GM21526 (cell line): ENCODE measurements around the gene SOX13.

Experiments
- ATAC-seq: cut with Tn5 transposase; IDR thresholded peaks from one replicate; pipeline ENCODE4 v1.9.1; 2021; ENCODE audit warnings: moderate library complexity; ENCODE audit not compliant: unreplicated experiment, low FRiP score

Gene SOX13

DNA sequence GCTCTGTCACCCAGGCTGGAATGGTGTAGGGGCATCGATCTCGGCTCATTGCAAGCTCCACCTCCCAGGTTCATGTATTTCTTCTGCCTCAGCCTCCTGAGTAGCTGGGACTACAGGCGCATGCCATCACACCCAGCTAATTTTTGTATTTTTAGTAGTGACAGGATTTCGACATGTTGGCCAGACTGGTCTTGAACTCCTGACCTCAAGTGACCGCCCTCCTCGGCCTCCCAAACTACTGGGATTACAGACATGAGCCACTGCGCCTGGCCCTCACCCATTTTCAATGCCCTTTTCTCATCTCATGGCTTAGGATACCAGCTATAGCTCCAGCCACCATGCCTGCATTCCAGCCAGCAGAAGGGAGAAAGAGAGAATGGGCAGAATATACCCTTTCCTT, 12.9 kb upstream of the SOX13 start:
- no peak for ATAC-seq

DNA sequence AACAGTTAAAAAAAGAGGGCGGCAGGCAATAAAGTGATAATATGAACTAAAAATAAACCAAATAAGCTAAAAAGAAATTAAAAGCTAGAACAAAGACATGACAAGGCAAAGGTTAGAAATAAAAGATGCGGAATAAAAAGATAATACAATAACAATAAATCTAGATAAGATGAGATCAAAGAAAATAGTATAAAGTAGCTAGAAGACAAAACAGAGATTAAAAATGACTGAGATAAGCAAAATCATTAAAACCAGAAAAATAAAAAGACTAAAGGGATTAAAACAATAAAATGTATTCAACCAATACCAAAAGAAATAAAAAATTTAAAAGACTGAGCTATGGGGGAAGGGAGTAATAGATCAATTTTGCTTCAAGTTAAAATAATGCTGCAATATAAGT, 10.8 kb upstream of the SOX13 start:
- no peak for ATAC-seq

DNA sequence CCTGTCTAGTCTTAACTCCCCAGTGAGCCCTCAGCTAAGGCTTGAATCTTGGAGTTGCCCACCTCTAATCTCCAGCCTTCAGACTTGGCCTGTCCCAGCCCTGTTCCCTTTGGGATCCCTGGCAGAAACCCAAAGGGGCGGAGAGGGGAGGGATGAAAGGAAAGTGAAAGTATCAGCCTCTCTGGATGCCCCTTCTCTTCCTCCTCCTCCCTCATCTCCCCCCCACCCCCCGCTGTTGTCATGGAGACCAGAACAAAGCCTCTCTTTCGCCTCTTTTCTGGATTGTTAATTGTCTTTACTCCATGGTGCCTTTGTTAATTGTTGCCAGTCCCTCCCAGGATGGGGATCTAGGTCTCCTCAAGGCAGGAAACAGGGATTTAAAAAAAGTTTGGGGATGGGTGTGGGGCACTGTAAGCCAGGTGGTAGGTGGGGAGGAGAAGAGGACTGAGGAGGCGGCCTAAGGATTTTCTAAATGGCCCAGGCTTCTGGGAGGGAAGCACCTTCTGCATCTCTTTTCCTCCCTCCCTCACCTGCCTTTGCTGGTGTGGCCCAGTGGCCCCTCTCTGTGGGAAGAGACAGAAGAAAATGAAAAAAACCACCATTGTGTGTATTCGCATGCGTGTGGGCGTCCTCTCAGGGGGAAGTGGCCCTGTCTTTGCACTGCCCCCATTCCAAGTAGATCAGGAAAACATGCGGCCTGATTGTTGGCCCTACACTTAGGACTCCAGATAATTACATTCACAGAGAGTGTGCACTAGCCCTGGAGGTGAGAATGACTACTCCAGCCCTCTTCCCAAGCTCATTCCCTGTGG, 7.5 kb upstream of the SOX13 start:
- ATAC-seq = no peak

DNA sequence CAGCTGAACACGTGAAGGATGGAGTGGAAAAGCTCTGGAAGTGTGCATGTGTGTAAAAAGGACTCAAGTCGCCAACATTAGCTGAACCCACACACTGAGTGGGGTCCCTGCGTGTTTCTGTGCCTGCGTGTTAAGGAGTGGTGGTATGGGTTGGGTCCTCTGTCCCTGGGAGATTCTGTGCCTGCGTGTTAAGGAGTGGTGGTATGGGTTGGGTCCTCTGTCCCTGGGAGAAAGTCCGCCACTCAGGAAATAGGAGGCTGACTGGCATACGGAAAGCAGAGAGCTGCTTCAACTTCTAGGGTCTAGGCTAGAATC, 7.0 kb upstream of the SOX13 start:
- ATAC-seq = no peak

DNA sequence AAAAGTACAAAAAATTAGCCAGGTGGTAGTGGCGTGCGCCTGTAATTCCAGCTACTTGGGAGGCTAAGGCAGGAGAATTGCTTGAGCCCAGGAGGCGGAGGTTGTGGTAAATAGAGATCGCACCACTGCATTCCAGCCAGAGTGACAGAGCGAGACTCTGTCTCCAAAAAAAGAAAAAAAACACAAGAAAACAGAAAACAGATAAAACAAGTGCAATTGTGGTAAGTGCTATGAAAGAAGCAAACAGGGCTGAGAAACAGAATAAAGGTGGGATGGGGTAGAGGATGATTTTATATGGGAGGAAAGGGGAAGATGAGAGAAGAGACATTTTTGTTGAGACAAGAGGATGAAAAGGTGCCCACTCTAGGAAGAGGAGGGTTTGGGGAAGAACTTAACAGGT, 5.0 kb upstream of the SOX13 start:
- no peak for ATAC-seq

DNA sequence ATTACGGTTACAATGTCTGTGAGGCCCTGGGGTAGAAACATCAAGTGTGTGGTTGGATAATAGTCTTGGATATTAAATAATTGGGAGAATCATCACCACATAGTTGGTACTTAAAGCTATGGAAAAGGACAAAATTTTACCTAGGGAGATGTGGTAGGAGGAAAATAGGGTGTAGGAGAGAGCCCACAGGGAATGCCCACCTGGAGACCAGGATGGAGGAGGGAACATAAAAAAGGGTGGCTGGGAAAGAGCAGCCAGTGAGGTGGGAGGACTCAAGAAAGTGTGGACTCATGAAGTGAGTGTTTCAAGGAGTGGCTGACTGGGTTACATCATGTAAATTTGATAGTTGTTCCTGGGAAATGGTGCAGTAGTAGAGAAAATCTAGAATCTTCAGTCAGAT, 3.0 kb upstream of the SOX13 start:
- ATAC-seq = no peak

DNA sequence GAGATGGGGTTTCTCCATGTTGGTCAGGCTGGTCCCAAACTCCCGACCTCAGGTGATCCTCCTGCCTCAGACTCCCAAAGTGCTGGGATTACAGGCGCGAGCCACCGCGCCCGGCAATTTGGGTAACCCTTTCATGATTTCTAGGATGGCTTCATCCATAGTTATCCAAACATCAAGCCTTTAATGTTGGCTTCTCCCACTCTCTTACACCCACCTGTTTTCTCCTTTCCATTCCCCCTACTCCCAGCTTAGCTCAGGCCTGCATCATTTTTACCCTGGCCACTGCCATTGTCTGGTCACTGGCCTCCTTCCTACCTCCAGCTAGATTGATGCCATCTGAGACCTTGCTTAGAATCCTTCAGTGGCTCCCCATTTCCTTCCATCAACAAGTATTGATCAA, 2.0 kb upstream of the SOX13 start:
- no peak for ATAC-seq

DNA sequence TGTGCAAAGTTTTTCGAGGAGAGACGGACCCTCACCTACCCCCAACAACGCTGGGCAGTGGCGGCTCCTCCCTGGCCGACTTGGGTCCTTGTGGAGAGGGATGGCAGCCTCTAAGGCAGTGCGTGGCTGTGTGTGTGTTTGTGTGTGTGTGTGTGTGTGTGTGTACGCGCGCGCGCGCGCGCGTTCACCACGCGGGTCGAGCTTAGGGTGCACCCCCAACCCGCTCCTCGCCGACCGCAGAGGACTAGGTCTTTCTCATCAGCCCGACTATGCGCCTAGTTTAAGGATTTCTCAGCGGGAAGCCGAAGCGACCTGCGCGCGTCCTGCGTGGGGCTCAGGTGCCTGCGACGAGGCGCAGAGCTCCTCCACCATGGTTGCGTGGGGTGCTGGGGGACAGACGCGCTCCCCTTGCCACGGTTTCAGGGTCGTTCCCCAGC, 940 bp downstream of the SOX13 start:
- no peak for ATAC-seq

DNA sequence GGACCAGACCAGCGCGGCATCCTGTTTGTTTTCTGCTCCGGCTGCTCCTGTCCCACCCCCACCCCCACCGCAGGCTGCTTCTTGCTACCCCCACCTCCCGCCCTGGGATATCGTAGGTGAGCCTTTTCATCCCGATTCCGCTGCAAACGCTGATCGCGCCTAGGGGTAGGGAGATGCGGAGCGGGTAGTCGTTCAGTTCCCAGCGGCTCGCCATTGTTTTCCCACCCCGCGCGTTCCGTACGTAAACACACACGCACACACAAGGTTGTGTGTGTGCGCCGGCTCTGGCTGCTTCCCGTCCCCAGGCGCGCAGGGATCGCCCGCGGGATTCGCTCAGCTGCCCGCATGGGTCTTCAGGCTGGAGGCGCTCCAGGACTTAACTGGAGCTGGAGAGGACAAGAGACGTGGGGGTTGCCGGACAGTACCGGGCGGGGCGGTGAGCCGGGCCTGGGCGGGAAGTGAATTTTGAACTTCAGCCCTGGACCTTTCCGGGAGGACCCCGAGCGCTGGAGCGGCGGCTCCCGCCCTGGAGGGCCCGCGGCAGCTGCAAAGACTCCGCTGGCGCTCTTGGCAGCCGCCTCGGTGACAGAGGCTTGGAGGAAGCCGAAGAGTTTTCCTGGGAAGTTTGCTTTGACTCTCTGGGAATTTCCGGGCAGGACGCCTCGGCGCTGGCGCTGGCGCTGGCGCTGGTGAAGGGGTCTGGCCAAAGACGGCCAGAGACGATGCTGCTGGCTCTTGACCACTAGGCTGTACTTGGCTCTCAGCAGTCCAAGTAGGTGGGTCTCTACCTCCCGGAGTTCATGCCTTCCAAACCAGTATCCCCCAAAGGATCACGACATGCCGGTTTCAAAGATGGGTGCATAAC, 1.6 kb downstream of the SOX13 start:
- ATAC-seq = no peak

DNA sequence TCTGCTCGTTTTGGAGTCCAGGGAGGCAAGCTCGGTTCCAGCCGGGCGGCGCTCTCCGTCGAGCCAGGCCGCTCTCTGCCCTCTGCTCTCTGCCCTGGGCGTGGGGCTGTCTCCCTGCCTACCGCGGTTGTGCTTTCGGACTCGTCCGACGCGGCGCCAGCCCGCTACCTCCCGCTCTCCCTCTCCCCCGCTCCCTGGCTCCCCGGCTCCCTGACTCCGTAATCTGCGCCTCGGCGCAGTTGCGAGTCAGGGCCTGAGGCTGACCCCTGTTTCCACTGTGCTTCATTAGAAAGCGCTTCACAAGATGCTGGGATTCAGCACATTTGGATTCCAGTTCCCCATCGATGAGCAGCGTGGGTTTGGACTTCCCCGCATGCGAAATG, 2.2 kb downstream of the SOX13 start:
- ATAC-seq = no peak

DNA sequence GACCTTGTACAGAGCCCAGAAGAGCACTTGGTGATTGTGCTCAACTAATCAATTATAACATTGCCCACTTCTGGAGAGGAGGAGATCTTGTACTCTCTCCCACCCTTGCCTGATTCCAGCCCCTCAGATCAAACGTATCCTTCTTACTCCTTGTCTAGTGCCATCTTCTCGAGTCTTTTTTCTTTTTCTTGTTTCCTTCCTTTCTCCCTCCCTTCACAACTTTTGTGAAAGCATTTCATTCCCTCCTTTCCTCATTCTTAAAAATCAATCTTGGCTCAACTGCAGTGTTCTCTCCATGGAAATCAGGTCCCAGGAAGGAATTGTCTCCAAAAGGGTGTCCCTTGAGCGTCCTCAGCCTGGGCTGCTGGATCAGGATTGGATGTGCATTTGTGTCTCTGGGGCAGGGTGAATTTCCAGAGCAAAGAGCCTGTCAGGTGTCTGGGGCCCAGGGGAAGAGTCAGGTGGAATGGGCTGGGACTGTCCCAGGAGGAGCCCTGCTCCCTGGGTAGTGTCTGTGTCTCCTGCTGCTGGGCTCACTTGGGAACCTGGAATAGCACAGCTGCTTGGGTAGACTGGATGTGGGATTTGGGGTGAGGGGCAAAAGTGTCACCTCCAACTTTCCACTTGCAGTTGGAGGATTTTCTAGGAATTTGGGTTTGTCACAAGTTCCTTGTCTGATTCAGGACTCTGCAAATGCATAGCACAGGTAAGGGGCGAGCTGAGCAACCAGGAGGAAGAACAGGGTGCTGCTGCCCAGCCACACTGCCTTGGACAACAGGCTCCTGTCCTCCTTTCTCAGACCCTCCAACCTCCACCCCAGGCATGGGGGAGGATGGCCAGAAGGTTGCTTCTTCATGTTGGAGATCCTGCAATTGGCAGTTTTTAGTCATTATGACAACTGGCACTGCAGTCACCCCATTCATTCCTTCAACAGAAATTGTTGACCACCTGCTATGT, 3.3 kb downstream of the SOX13 start:
- ATAC-seq = no peak

DNA sequence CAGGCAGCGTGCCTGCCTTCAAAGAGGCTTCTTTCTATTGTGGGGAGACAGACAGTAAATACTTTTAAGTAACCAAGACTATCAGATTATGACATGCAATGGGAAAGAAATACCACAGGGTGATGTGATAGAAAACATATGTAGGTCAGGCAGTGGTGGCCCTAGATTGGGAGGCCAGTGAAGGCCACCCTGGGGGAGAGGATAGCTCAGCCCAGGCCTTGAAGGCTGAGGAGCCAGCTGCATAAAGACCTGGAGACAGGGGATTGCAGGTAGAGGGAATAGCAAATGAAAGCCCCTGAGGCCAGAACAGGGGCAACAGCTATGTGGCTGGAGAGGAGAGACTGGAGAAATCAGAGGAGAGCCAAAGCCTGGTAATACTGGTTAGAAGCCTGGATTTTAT, 4.0 kb downstream of the SOX13 start:
- no peak for ATAC-seq

DNA sequence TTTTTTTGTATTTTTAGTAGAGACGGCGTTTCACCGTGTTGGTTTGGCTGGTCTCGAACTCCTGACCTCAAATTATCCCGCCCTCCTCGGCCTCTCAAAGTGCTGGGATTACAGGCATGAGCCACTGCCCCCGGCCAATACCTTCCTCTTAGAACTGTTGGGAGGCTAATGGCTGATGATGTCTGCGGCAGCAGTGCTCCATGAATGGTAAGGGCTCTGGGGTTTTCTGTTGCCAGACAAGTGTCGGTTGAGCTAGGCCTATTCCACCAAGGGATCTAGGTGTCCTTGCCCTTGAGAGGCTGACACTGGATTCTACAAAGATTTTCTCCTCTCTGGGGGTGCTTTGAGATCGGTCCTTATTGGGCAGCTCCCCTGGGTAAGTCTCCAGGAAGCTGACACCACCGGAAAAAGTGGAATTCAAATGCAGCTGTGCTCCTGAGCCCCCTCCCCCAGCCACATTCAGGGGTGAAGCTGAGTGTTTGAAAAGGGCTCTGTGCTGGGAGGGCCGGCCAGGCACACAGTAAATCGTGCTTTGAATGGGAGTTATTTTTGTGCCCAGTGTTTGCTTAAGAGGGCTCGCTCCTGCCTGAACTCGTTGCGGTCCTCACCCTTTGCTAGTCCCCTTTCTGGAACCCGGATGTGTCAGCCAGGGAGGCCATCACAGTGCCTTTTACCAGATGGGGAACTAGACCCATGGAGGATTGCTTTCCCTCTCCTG, 5.2 kb downstream of the SOX13 start:
- no peak for ATAC-seq

DNA sequence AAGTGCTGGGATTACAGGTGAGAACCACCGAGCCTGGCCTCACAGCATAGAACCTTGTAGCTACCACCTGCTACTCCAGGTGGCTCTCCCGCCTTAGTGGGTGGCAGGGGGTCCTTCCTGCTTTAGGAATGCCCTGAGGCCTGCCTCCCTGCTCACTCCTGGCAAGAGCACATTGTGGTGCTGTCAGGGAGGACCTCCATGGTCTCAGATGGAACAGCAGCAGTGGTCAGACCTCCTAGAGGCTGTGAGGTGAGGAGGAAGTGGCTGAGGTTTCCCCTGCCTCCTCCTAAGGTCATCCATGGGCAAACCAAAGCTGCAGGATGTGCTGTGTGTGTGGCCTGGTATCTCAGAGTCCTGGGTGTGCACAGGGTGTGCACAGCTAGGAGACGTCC, 6.7 kb downstream of the SOX13 start:
- no peak for ATAC-seq

DNA sequence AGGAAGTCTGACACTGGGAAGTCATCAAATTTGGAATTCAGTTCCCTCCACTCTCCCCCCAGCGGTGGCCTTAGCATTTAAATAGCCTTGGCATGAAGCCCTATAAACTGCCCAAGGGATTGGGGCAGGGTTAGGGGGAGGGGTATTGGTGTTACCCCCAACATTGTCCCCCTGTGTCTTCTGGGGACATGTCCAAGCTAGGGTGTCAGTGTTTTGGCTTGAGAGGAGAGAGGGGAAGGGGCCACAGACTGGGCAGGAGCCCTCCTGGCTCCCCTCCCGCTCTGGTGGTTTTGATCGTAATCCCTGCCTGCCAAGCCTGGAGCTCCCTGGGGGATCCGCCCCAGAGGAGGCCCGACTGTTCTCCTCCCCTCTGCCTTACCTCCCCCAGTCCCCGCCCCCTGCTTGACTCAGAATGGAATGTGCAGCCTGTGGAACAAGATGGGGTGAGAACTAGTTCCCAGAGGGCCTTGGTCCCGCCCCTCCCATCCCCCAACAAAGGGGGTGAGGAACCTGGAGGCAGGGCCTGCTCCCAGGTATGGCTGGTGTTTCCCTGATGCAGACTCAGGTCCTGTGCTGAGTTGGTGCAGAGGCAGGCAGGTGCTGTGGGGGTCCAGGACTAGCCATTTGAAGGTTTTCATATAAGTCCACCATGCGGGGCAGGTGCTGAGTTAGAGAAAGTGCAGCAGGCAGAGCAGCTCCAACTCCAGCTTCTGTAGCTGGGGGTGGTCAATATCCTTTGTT, 7.4 kb downstream of the SOX13 start:
- no peak for ATAC-seq

DNA sequence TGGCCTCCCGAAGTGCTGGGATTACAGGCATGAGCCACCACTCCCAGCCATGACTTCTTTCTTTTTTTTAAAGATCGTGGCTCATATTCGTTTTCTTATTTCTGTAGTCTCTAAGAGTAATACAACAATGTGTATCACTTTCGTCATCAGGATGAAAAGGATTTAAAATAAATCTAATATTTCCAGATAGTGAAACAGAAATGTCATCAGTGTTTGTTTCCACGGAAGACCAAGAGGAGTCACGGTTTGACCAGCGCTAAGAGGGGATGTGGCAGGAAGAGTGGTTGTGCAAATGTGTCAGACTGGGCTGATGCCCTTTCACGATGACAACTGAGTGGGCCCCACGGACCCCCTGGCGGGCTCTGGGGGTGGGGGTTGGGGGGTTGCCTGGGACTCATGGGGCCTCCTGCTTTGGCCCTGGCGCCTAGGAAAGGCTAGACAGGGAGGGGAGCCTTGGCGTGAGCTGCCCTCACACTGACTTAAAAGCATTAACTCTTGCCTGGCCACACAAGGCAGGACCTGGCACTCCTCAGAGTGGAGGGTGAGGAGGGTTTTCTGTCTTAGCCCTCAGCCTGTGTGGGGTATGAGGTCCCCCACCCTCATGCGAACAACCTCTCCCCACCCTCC, 8.4 kb downstream of the SOX13 start:
- ATAC-seq = no peak

DNA sequence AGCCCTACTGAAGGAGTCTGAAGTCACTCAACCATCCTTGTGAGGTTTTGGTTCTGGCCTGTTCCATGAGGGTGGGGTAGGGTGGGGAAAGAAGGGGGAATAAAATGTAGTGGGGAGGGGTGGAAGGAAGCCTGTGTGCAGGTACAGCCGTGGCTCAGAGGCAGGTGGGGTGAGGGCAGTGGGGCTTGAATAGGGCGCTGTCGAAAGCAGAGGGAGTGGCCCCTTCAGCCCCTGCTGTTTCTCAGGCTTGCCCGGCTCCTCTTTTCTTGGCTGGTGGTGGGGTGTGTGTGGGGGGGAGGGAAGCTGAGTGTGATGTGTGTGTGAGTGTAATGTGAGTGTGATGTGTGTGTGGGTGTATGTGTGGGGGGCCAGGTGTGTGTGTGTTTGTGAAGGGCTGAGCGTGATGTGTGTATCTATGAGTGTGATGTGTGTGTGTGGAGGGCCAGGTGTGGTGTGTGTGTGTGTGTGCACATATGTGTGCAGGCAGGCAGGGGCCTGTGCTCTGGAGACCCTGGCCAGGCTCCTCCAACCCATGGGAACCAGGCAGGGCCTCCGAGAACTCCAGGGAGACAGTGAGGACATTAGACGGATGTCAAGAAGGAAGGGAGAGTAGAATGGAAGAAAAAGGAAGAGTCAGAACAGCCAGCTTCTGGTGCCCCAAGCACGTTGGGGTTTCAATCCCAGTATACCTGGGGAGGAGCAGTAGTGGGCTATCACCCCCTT, 9.0 kb downstream of the SOX13 start:
- no peak for ATAC-seq

DNA sequence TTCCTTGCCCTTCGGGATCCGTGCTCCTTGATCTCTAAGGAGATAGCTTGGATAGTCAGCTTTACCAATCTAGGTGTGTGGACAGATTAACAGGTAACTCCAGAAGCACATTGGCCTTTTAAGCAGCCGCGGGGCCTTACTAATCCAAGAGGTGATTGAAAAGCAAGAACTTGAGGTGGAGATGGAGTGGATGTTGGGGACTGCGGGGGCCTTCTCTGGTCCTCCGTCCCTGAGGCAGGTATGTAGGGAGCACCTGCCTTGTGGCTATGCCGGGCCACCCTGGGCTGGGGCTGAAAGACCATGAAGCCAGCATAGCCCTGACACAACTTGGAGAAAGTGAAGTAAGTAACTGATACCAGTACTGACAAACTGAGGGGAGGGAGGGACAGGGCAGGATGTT, 10.6 kb downstream of the SOX13 start:
- no peak for ATAC-seq
